GM12892 (cell line): ENCODE results near the gene CDK12.

Experiments
- POLR2A ChIP-seq: IDR thresholded peaks from 2 replicates; pipeline ENCODE4 v1.6.1; 2011; ENCODE audit warnings: low read depth, low read length, control low read depth
- POLR2AphosphoS5 ChIP-seq: IDR thresholded peaks from 2 replicates; pipeline ENCODE4 v1.6.1; 2011; ENCODE audit warnings: low read depth, low read length, control low read depth

DNA sequence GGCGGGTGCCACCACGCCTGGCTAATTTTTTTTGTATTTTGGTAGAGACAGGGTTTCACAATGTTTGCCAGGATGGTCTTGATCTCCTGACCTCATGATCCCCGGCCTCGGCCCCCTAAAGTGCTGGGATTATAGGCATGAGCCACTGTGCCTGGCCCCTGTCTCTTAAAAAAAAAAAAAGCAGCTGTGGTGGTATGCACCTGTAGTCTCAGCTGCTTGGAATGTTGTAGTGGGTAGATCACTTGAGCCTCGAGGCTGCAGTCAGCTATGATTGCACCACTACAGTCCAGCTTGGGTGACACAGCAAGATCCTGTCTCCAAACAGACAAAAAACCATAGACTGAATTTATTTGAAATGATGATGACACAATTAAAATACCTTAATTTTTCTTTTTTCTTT, 24.3 kb downstream of the CDK12 start:
- no peak for TF ChIP-seq POLR2AphosphoS5
- no peak for TF ChIP-seq POLR2A
